Muscle layer of colon (tissue), 2 donors: ENCODE data around the gene TMEM140.

Experiments used
- H3K27ac ChIP-seq: one replicate; pipeline ENCODE4 v1.7.0; 2013; ENCODE audit warnings: low read depth, mild to moderate bottlenecking, low read length, moderate library complexity
- H3K27me3 ChIP-seq, 2 donors: one replicate each; pipeline ENCODE4 v1.7.0; 2013; ENCODE audit warnings: low read length in 2 of 2, mild to moderate bottlenecking in 2 of 2; ENCODE audit not compliant: insufficient read depth in 2 of 2, control insufficient read depth in 1 of 2
- H3K36me3 ChIP-seq: one replicate; pipeline ENCODE4 v1.7.0; 2013; ENCODE audit warnings: mild to moderate bottlenecking, low read length; ENCODE audit not compliant: insufficient read depth
- H3K4me1 ChIP-seq: one replicate; pipeline ENCODE4 v1.7.0; 2013; ENCODE audit warnings: mild to moderate bottlenecking, low read length; ENCODE audit not compliant: insufficient read depth
- H3K4me3 ChIP-seq, 2 donors: one replicate each; pipeline ENCODE4 v1.7.0; 2013; ENCODE audit warnings: low read length in 2 of 2, low read depth in 1 of 2, mild to moderate bottlenecking in 1 of 2, moderate library complexity in 1 of 2
- H3K9ac ChIP-seq: one replicate; pipeline ENCODE4 v1.7.0; 2013; ENCODE audit warnings: low read length
- H3K9me3 ChIP-seq: one replicate; pipeline ENCODE4 v1.7.0; 2013; ENCODE audit warnings: mild to moderate bottlenecking, low read length
- donor health status: abdominal sarcoma.
- donor health status: Adenocarcinoma of cecum.

The TMEM140 gene

DNA sequence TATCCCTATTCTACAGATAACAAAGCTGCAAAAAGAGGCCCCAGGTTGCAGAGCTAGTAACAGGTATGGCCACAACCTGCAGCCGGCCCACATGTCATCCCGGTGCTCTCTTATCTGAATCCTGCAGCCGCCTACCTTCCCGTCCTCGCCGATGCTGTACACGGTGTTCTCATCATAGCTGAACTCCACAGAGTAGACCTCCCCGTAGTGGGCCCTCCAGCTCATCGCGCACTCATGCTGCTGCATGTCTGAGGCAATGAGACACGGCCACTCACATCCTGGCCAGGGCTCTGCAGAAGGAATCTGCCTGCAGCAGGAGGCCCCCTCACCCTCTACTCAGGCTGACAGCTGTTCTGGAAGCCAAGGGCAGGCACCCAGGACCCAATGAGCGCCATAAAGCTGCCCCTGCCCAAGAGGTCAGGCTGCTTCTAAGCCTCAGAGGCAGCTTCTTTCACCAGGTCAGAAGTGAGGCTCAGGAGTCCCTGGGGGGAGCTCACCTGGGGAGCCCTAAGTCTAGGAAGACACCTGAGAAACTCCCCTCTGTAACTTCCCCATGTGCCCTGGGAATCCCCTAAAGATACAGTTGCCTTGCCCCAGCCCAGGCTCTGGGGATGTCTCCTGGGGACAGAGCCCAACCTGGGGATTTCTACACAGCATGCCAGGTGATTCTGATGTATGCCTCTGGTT lies 40.6 kb downstream of the TMEM140 start:
- Histone ChIP-seq H3K9ac (no peak overlapping the region), H3K4me1 (no peaks in the 10 kb centered on the region), H3K36me3 (peaks cover 64% of the 10 kb centered on the region), H3K27me3 (no peaks in the 10 kb centered on the region), H3K4me3 (no peak overlapping the region), H3K27ac (no peak overlapping the region), H3K9me3 (no peaks in the 10 kb centered on the region)

DNA sequence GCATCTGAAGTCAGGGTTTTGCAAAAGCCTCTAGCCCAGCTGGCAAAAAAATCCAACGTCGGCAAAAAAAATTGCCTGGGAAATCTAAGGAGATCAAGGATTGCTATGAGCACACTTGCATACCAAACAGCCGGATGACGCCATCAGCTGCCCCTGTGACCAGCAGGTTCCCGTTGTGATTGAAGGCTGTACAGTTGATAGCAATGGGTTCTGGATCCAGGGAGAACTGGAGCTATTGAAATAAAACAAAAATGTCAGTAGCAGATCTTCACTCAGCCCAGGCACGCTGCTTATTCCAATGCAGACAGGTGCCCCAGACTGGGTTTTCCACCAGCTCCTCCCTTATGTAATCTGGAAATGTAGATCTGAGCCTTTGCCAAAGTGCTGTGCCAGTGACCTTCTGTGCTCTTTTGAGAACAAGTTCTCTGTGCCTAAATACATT lies 41.4 kb downstream of the TMEM140 start:
- Histone ChIP-seq H3K4me1 (no peaks in the 10 kb centered on the region), H3K9ac (no peak overlapping the region)

DNA sequence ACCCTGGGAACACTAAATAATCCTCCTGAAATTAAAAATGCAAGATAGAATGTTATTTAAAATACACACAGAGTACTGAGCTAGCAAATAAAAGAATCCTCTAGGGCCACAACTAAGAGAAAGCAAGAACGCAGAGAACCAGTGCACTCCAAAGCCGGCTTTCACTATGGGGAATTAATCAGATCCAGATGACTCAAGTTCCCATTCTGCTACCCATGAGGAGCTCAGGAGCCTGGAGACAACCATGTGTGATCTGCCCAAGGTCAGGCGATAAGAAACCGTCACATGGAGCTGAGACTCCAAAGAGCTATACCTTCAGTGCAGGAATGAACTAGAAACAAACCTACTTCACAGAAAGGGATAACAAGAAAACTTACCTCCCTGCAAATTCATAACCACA lies 42.1 kb downstream of the TMEM140 start:
- Histone ChIP-seq H3K9ac (no peak overlapping the region), H3K27me3 (no peaks in the 10 kb centered on the region), H3K4me1 (no peaks in the 10 kb centered on the region), H3K9me3 (no peaks in the 10 kb centered on the region), H3K27ac (no peak overlapping the region), H3K4me3 (no peak overlapping the region), H3K36me3 (peaks cover 68% of the 10 kb centered on the region)

More for the DNA sequence above, 41.4 kb downstream of the TMEM140 start:
- Histone ChIP-seq H3K9me3 (no peaks in the 10 kb centered on the region), H3K4me3 (no peak overlapping the region), H3K36me3 (peaks cover 64% of the 10 kb centered on the region), H3K27ac (no peak overlapping the region), H3K27me3 (no peaks in the 10 kb centered on the region)

DNA sequence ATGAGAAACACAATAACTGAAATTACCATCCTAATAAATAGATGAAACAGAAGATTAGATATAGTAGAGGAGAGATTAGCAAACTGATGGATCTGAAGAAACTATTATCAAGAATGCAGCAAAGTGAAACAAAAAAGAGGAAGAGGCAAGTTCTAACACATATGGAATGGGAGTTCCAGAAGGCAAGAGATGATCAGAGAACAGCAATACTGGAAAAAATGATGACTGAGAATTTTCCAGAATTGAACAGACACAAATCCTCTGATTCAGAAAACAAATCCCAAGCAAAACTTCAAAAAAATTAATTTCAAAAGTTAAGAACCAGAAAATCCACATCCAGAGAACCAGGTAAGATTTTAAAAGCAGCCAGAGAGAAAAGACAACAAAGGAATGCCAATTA lies 42.8 kb downstream of the TMEM140 start:
- H3K9ac ChIP-seq = no peak overlapping the region
- no peaks in the 10 kb centered on the region for H3K4me1 ChIP-seq
- no peaks in the 10 kb centered on the region for H3K27me3 ChIP-seq
- H3K9me3 ChIP-seq = no peaks in the 10 kb centered on the region
- no peak overlapping the region for H3K4me3 ChIP-seq
- peaks cover 65% of the 10 kb centered on the region for H3K36me3 ChIP-seq
- no peak overlapping the region for H3K27ac ChIP-seq

DNA sequence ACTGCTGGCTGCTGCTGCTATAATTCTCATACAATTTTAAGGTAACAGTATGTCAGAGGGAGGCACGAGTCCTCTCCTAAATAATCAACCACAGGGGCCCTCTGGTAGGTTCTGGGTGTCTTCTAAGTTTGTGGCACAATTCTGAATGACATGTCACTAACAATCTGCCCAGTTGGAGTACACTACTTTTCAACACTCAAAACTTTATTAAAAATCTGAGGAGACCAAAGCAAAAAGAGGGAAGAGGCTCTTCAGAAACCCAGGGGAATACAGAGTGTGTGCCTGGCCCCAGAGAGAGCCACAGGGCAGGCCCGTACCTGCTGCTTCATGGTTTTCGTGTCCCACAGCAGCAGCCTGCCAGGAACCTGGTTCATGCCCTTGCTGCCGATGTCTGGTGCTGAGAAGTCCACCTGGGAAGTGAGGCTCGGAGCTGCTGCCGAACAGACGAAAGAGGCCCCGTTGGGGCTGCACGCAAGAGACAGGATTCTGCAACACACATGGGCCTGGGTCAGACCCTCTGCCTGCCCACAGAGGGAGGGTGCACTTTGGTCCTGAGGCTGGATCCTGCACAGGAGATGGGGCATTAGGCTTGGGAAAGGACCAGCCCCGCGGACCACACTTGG lies 45.2 kb downstream of the TMEM140 start:
- H3K9me3 ChIP-seq = no peaks in the 10 kb centered on the region
- no peak overlapping the region for H3K4me3 ChIP-seq
- H3K9ac ChIP-seq = no peak overlapping the region
- H3K27me3 ChIP-seq = no peaks in the 10 kb centered on the region
- no peaks in the 10 kb centered on the region for H3K4me1 ChIP-seq
- H3K36me3 ChIP-seq = peaks cover 73% of the 10 kb centered on the region
- H3K27ac ChIP-seq = no peak overlapping the region

- Histone ChIP-seq H3K9ac (no peak overlapping the region), H3K4me1 (no peaks in the 10 kb centered on the region), H3K9me3 (no peaks in the 10 kb centered on the region), H3K36me3 (peaks cover 72% of the 10 kb centered on the region), H3K27ac (no peak overlapping the region), H3K27me3 (no peaks in the 10 kb centered on the region), H3K4me3 (no peak overlapping the region)
Observed at GRCh38 chr7:135193615-135194081, 45.8 kb downstream of the TMEM140 start.

GRCh38 chr7:135194494-135195095 lies 46.7 kb downstream of the TMEM140 start:
- Histone ChIP-seq H3K9me3 (no peaks in the 10 kb centered on the region), H3K4me1 (no peaks in the 10 kb centered on the region), H3K36me3 (peaks cover 72% of the 10 kb centered on the region), H3K4me3 (no peak overlapping the region), H3K27me3 (no peaks in the 10 kb centered on the region), H3K9ac (no peak overlapping the region), H3K27ac (no peak overlapping the region)

DNA sequence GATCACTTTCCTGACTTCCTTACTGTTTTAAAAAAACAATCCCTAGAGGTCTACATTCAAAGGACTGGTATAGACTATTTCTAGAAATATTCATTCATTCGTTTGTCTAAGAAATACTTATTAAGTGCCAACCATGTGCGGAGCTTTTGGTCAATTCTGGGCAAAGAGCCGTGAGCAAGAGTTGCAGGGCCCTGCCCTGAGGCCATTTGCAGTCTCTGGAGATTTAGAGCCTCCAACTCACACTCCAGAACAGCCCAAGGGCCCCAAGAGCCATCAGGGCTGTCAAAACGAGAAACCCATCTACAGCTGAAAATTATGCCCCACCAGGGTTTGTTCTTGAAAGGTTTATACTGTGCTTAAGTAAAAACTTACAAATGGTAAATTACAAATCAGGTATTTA lies 47.3 kb downstream of the TMEM140 start:
- H3K36me3 ChIP-seq = peaks cover 75% of the 10 kb centered on the region
- no peaks in the 10 kb centered on the region for H3K27me3 ChIP-seq
- H3K4me1 ChIP-seq = no peaks in the 10 kb centered on the region
- no peaks in the 10 kb centered on the region for H3K9me3 ChIP-seq
- H3K27ac ChIP-seq = no peak overlapping the region
- no peak overlapping the region for H3K4me3 ChIP-seq
- no peak overlapping the region for H3K9ac ChIP-seq

DNA sequence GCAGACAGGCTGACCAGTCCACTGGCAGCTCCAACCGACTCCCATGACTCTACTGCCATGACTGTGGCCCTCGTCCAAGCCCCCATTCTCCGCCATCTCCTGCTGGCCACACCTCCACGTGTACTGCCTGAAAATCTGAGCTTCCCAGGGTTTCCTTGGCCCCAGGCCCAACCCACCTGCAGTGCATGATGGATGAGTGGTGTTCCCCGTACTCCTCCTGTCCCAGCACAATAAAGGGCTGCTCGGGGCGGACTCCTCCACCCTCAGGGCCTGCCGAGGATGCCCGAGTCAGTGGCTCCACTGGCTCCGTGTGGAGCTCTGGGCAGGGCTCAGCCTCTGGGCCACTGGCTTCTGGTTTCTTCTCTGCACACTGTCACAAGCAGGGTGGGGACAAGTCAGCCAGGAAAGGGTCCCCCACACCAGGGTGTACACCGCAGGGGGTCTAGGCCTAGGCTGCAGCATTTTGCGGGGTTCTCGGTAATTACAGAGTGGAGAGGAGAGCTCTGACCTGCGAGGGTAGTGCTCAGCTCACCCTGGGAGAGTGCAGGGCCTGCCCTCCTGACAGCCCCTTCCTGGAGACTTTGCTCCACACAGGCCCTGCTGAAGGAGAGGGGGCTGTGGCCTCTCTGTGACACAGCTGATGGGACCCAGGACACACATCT lies 48.2 kb downstream of the TMEM140 start:
- H3K4me1 ChIP-seq = no peaks in the 10 kb centered on the region
- H3K9me3 ChIP-seq = no peaks in the 10 kb centered on the region
- no peaks in the 10 kb centered on the region for H3K27me3 ChIP-seq
- H3K9ac ChIP-seq = no peak overlapping the region
- H3K4me3 ChIP-seq = no peak overlapping the region
- no peak overlapping the region for H3K27ac ChIP-seq
- peaks cover 83% of the 10 kb centered on the region for H3K36me3 ChIP-seq

- no peak overlapping the region for H3K27ac ChIP-seq
- H3K9ac ChIP-seq = no peak overlapping the region
- no peak overlapping the region for H3K4me3 ChIP-seq
- H3K4me1 ChIP-seq = no peaks in the 10 kb centered on the region
- peaks cover 87% of the 10 kb centered on the region for H3K36me3 ChIP-seq
- no peaks in the 10 kb centered on the region for H3K27me3 ChIP-seq
- no peaks in the 10 kb centered on the region for H3K9me3 ChIP-seq
Observed at GRCh38 chr7:135197343-135197742, 49.5 kb downstream of the TMEM140 start.

DNA sequence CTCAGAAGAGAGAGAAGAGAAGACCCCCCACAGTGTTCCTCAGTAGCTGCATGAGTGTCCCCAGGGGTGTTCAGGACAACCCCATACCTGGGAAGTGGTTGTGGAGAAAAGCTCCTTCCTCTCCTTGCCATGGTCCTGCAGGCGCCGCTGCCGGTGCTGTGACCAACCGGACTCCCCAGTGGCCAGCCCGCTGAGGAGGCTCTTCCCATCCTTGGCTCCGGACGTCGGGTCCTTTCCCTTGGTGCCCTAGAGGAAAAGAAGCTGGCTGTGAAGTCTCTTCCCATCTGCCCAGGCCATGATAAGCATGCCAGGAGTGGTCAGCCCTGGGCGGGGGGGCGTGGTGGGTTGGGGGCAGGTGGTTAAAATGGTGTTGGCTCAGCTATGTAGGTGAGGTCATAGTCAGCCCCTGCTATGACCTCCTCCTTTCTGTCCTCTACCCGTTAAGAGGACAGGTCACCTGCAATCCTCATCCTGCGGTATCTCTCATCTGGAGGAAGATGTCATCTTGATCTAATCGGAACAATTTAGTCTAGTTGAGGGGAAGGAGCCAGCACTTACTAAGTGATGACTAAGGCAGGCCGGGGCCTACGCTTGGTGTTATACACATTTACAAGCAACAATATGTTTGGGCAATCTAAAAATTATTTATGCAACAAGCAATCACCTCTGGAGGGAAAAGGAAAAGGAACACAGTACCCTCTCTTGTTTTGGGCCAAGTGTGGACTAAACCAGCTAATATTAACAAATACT lies 50.2 kb downstream of the TMEM140 start:
- no peaks in the 10 kb centered on the region for H3K4me1 ChIP-seq
- peaks cover 86% of the 10 kb centered on the region for H3K36me3 ChIP-seq
- H3K27ac ChIP-seq = no peak overlapping the region
- no peaks in the 10 kb centered on the region for H3K9me3 ChIP-seq
- no peak overlapping the region for H3K4me3 ChIP-seq
- no peaks in the 10 kb centered on the region for H3K27me3 ChIP-seq
- no peak overlapping the region for H3K9ac ChIP-seq
